ENCODE measurements around the gene PRXL2B.
"Not testable (repeated sequence)": the region's sequence is repeated elsewhere in the genome, so short reads cannot be mapped to it uniquely, and the experiment has no call there.

Gene PRXL2B

DNA sequence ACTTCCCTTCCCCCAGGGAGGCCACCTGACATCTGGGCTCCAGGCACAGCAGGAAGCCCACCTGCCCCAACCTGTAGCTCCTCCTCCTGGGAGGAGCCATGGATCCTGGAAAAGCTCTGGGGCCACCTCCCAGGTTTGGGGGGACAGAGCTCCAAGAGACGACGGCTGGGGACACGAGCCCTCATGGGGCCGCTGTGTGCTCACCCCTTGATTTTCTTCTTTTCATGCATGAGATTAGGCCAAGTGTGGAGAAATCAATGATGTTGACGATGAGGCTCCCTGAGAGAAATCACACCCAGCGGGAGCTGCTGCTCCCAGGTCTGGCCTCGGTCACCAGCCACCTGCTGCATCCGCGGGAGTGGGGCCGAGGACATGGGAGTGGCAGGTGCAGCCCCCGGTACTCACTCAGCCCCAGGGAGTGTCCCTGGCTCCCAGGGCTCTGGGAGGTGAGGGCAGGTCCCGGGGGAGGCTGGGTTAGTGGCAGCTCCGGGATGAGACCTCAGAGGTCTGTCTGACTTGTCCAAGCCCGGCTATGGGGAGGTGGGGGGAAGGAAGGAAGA lies 21.7 kb upstream of the PRXL2B start:
- Mint-ChIP-seq H3K27me3 (ENCODE audit: low read depth) (no peaks in the 10 kb centered on the region), H3K4me1 (ENCODE audit: low read depth) (peaks cover 3% of the 10 kb centered on the region), H3K27ac (peak overlapping the region; percentile 20), H3K4me3 (no peak overlapping the region), H3K9me3 (no peaks in the 10 kb centered on the region), H3K36me3 (ENCODE audit: low read depth) (peaks cover 8% of the 10 kb centered on the region)
- DNase-seq (ENCODE audit: low spot score): no peak

DNA sequence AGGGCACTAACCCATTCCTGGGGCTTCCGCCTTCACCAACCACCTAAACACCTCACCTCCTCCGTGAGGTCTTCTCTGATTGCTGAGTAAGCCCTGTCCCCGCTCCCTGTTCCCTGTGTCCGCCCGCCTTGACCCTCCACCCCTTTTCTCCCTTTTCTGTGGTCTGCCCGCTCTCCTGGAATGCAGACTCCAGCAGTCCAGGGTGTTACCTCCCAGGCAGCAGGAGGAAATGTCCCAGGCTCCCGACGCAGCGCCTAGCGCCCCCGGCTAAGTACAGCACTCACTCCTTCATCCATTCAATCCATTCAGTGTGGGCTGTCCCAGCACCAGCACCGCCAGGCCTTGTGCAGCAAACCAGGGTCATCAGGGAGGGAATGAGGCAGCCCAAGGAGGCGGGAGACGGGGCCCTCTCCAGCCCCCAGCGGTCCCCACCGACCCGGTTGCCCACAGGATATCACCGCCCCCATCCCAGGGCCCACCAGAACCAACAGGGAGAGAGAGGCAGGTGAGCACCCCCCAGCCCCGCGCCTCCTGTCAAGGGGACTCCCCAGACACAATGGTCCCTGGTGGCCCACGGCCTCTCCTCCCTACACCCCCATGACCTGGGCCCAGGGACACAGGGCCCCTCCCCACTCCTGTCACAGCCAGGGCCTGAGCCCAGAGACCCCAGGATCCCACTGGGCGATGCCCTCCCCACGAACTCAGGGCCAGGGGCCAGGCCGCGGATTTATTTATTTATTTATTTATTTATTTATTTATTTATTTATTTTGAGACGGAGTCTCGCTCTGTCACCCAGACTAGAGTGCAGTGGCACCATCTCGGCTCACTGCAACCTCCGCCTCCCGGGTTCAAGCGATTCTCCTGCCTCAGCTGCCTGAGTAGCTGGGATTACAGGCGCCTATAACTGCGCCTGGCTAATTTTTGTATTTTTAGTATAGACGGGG lies 20.2 kb upstream of the PRXL2B start:
- Mint-ChIP-seq H3K9me3 (peaks cover 5% of the 10 kb centered on the region), H3K27ac (no peak overlapping the region), H3K4me3 (no peak overlapping the region), H3K4me1 (ENCODE audit: low read depth) (peaks cover under 1% of the 10 kb centered on the region), H3K36me3 (ENCODE audit: low read depth) (peaks cover 6% of the 10 kb centered on the region), H3K27me3 (ENCODE audit: low read depth) (no peaks in the 10 kb centered on the region)
- no peak for DNase-seq (ENCODE audit: low spot score)

DNA sequence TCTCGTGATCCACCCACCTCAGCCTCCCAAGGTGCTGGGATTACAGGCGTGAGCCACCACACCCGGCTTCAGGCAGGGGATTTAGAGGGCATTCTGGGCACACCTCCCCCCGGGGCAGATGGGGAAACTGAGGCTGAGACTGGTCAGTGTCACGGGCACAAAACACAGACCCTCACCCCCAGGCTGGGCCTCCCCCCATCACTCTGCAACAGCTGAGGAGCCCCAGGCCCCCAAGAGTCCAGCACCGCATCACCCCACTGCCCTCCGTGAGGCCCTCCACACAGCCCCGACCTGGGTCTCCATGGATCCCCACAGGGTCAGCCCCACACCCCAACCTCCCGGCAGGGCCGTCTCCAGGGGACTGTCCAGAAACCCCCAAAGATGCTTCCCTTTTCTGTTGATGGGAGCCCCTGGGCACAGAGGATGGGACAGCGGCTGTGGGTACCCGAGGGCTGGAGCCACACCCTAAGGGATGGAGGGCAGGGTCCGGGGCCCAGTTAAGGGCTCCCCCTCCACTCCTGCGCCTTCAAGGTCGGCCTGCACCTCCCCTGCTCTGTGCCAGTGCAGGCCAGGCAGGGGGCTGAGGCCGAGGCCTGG lies 19.4 kb upstream of the PRXL2B start:
- DNase-seq (ENCODE audit: low spot score): no peak
- peaks cover 5% of the 10 kb centered on the region for H3K9me3 Mint-ChIP-seq

DNA sequence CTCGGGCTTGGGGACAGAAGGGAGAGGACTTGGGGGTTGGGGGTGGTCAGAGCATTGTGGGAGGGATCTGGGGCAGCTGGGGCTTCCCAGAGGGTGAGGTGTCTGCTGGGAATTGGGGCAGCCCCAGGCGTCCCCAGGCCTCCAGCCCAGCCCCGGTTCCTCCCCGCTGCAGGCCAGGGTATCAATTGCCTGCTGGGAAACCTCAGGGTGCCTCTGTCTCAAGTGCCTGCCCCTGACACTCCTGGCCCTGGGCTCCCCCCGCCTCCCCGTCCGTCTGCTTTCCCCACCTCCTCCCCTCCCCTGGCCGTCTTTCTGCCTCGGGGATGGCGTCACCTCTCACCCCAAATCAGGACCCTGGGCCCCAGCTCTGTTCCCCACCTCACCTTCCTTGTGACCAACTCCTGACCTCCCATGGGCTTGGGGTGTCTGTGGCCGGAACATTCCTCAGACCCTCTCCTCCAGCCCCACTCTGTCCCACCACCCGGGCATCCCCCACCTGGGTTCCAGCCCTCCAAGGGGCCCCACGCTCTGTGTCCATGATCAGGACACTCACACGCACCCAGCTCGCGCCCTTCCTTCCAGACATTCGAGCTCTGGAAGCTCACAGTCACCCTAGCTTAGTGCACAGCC lies 18.3 kb upstream of the PRXL2B start:
- DNase-seq (ENCODE audit: low spot score); H3K36me3 Mint-ChIP-seq (ENCODE audit: low read depth); H3K27me3 Mint-ChIP-seq (ENCODE audit: low read depth); H3K27ac Mint-ChIP-seq; H3K4me1 Mint-ChIP-seq (ENCODE audit: low read depth); H3K4me3 Mint-ChIP-seq: not testable (repeated sequence)
- H3K9me3 Mint-ChIP-seq: peaks cover 15% of the 10 kb centered on the region

More for the DNA sequence above, 19.4 kb upstream of the PRXL2B start:
- Mint-ChIP-seq H3K4me3 (no peak overlapping the region), H3K27ac (no peak overlapping the region), H3K27me3 (ENCODE audit: low read depth) (no peaks in the 10 kb centered on the region), H3K4me1 (ENCODE audit: low read depth) (no peaks in the 10 kb centered on the region), H3K36me3 (ENCODE audit: low read depth) (peaks cover 1% of the 10 kb centered on the region)

DNA sequence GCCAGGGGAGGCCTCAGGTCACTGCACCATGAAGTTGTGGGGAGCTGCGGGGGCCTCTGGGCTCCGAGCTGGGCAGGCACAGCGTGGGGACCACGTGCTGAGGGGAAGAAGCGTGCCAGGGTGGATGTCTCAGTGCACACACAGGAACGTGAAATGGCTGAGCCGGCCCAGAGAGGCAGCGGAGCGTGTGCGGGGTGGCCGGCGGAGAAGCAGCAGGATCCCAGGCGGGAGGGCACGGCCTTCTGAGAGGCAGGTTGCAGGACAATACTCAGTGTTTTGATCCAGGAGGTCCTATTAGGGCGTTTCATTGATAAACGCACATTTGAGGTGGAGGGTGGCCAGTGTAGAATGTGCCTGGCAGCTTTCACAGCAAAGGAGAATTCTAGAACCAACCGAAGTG lies 17.5 kb upstream of the PRXL2B start:
- H3K4me1 Mint-ChIP-seq (ENCODE audit: low read depth): peaks cover 4% of the 10 kb centered on the region
- DNase-seq (ENCODE audit: low spot score): no peak
- peaks cover 12% of the 10 kb centered on the region for H3K36me3 Mint-ChIP-seq (ENCODE audit: low read depth)
- no peak overlapping the region for H3K4me3 Mint-ChIP-seq
- peaks cover 22% of the 10 kb centered on the region for H3K9me3 Mint-ChIP-seq
- H3K27me3 Mint-ChIP-seq (ENCODE audit: low read depth): no peaks in the 10 kb centered on the region
- no peak overlapping the region for H3K27ac Mint-ChIP-seq

DNA sequence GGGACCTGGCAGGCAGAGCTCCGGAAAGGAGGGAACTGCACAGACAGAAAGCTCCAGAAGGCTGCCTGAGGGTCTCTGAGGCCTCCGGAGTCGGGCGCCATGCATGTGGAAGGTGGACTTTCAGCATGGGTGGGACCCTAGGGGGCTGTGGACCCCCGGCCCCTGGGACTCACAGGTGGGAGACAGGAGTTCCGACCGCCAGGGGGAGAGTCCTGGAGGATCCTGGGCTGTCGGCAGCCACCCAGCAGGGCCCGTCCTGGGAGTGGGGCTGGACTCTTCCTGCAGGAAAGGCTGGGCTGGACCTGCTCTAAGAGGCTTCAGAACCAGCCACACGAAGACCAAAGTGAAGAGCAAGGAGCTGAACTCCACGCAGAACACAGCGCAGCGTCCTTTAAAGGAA lies 16.9 kb upstream of the PRXL2B start:
- H3K4me3 Mint-ChIP-seq: not testable (repeated sequence)
- H3K9me3 Mint-ChIP-seq: peaks cover 25% of the 10 kb centered on the region

DNA sequence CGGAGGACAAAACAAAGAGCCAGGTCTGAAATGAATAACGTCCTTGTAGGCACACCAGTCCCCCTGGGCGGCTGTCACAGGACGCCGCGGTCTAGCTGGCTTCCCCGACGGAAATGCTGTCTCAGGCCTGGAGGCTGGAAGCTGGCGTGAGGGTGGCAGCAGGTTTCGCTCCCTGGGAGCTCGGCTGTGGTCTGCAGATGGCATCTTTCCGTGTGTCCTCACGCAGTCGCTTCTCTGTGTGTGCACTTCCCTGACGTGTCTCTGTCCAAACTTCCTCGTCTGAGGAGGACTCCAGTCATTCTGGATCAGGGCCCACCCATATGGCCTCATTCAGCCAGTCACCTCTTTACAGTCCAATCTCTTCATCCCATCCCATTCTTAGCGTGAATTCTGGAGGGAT lies 16.2 kb upstream of the PRXL2B start:
- Mint-ChIP-seq H3K4me3 (no peak overlapping the region), H3K4me1 (ENCODE audit: low read depth) (peaks cover 5% of the 10 kb centered on the region), H3K27ac (no peak overlapping the region), H3K9me3 (peaks cover 25% of the 10 kb centered on the region), H3K36me3 (ENCODE audit: low read depth) (peaks cover 14% of the 10 kb centered on the region), H3K27me3 (ENCODE audit: low read depth) (no peaks in the 10 kb centered on the region)
- DNase-seq (ENCODE audit: low spot score): no peak

More for the DNA sequence above, 16.9 kb upstream of the PRXL2B start:
- not testable (repeated sequence) for DNase-seq (ENCODE audit: low spot score); H3K27me3 Mint-ChIP-seq (ENCODE audit: low read depth); H3K27ac Mint-ChIP-seq; H3K4me1 Mint-ChIP-seq (ENCODE audit: low read depth)
- H3K36me3 Mint-ChIP-seq (ENCODE audit: low read depth): peaks cover 14% of the 10 kb centered on the region

DNA sequence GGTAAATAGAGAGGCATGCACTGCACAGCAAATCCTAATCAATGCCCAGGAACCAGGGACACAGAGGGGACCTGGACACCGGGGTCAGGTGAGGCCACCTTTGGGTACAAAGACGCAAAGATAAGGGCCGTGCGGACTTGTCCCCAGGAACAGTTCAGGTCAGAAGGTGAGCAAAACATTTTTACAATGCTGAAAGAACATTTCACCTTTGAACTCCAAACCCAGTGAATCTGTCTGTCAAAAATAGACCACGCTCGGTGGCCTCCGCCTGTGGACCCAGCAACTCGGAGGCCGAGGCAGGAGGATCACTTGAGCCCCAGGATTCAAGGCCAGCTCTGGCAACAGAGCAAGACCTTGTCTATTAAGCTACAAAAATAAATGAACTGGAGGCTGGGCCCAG lies 15.2 kb upstream of the PRXL2B start:
- Mint-ChIP-seq H3K4me1 (ENCODE audit: low read depth) (peaks cover 5% of the 10 kb centered on the region), H3K36me3 (ENCODE audit: low read depth) (peaks cover 14% of the 10 kb centered on the region), H3K27me3 (ENCODE audit: low read depth) (no peaks in the 10 kb centered on the region), H3K27ac (no peak overlapping the region), H3K9me3 (peaks cover 25% of the 10 kb centered on the region), H3K4me3 (no peak overlapping the region)
- no peak for DNase-seq (ENCODE audit: low spot score)

DNA sequence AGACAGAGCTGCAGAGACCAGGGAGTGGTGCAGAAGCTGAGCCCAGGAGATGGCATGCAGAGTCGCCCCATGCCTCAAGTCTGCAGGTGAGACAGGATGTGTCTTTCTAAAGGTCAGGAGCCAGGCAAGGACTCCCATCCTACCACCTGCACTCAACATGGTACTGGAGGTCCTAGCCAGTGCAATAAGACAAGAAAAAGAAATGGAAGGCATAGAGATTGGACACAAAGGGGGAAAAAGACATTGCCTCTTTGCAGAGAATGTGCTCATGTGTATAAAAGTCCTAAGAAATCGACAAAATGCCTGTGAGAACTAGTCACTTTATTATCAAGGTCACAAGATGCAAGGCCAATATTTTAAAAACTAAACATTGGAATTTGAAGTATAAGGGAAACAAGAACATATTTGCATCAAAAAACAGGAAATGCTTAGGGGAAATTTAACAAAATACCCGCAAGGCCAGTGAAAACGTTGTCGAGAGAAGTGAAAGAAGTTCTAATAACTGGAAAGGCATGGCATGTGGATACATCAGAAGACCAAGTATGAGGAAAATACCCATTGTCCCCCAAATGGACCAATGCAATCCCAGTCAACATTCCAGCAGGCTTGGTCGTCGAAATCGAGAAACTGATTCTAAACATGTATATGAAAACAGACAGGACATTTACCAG lies 13.2 kb upstream of the PRXL2B start:
- no peak overlapping the region for H3K27ac Mint-ChIP-seq
- no peak for DNase-seq (ENCODE audit: low spot score)

DNA sequence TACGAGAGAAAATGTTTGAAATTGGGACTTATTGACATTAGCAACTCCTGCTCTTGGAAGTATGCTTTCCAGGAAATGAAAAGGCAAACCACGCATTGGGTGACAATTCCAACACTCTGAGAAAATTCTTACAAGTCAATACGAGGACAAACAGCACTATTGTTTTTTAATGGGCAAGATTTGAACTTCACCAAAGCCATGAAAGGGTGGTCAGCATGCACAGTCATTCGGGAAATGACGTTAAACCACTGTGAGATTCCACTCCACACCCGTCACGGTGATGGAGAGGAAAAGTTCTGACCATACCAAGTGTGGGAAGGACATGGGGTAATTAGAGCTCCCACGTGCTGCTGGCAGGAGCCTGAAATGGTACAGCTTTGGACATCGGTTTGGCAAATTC lies 12.2 kb upstream of the PRXL2B start:
- Mint-ChIP-seq H3K4me3 (no peak overlapping the region), H3K9me3 (peaks cover 25% of the 10 kb centered on the region), H3K27me3 (ENCODE audit: low read depth) (no peaks in the 10 kb centered on the region), H3K27ac (no peak overlapping the region), H3K36me3 (ENCODE audit: low read depth) (peaks cover 17% of the 10 kb centered on the region), H3K4me1 (ENCODE audit: low read depth) (peaks cover 21% of the 10 kb centered on the region)
- no peak for DNase-seq (ENCODE audit: low spot score)

More for the DNA sequence above, 13.2 kb upstream of the PRXL2B start:
- Mint-ChIP-seq H3K9me3 (peaks cover 25% of the 10 kb centered on the region), H3K36me3 (ENCODE audit: low read depth) (peaks cover 14% of the 10 kb centered on the region), H3K27me3 (ENCODE audit: low read depth) (no peaks in the 10 kb centered on the region), H3K4me3 (no peak overlapping the region), H3K4me1 (ENCODE audit: low read depth) (peaks cover 14% of the 10 kb centered on the region)

DNA sequence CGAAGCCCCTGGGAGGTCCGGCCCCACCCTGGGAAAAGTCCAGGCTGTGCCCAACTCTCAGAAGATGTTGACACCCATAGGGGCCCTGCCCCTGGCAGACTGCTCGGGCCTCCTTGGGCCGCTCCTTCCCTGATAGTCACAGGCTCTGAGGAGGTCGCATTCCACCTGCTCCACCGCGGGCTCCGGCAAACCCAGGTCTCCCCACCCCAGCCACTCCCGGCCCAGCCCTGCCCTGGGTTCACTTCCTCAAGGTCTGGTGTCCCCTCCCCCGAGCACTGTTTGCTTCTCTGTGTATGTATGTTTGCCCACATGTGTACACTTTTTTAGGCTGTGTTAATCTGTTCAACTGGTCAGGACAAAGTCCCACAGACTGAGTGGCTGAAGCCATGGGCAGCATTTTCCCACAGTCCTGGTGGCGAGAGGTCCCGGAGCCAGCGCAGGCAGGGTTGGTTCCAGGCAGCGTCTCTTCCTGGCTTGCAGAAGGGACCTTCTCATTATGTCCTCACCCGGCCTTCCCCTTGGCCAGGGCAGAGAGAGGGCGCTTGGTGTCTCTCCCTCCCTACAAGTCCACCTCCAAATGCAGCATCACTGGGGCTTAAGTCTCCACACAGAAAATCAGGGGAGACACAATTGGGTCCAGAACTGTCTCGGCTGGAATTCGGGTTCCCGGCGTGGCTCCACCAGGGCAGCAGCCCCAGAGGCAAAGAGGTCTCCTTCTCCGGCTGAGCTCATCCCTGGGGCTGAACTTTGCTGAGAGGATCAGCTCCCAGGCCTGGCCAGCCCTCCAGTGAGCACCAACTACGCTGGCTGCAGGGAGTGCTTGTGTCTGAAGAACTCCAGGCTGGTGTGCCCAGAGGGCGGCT lies 10.5 kb upstream of the PRXL2B start:
- Mint-ChIP-seq H3K4me1 (ENCODE audit: low read depth) (peaks cover 31% of the 10 kb centered on the region), H3K27me3 (ENCODE audit: low read depth) (no peaks in the 10 kb centered on the region), H3K36me3 (ENCODE audit: low read depth) (peaks cover 16% of the 10 kb centered on the region)

DNA sequence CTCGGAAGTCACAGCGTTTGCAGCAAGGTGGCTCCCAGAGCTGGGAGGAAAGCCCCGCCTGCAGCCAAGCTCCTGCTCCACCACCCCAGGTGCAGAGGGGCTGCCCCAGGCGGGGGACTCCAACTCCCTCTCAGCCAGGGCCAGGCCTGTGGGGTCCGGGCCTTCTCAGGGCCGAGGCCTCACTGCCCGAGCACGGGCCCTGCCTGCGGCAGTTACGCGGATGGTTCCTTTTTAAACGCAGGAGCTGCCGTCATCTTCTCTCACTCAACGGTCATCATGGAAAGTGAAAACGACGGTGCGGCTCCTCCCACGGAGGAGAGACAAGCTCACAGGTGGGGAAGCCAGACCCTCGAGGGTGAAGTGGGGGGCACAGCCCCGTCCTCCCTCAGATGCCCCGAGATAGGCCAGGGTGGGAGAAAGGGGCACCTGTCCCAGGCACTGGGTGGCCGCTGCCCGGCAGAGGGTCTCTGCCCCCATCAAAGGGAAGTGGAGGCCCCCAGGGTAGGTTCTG lies 9.0 kb upstream of the PRXL2B start:
- Mint-ChIP-seq H3K27ac (peak overlapping the region; percentile 95), H3K36me3 (ENCODE audit: low read depth) (peaks cover 19% of the 10 kb centered on the region), H3K4me3 (peak overlapping the region; percentile 57), H3K9me3 (peaks cover 17% of the 10 kb centered on the region), H3K4me1 (ENCODE audit: low read depth) (peaks cover 40% of the 10 kb centered on the region)
- DNase-seq (ENCODE audit: low spot score); H3K27me3 Mint-ChIP-seq (ENCODE audit: low read depth): not testable (repeated sequence)

More for the DNA sequence above, 10.5 kb upstream of the PRXL2B start:
- H3K4me3 Mint-ChIP-seq: no peak overlapping the region
- H3K27ac Mint-ChIP-seq: peak overlapping the region; percentile 62
- DNase-seq (ENCODE audit: low spot score): no peak
- H3K9me3 Mint-ChIP-seq: peaks cover 22% of the 10 kb centered on the region

DNA sequence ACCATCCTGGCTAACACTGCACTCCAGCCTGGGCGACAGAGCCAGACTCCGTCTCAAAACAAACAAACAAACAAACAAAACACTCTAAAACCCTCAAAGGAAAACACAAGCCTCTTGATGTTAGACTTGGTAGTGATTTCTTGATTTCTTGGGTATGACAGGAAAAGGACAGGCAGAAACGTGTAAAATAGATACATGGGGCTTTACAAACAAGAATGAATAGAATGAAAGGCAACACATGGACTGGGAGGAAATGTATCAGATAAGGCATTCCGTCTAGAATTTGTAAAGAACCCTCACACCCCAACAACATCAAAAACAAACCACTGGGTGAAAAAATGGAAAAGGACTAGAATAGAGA lies 7.8 kb upstream of the PRXL2B start:
- Mint-ChIP-seq H3K9me3 (peaks cover 6% of the 10 kb centered on the region), H3K27me3 (ENCODE audit: low read depth) (no peaks in the 10 kb centered on the region), H3K4me3 (peak overlapping the region; percentile 57), H3K27ac (peak overlapping the region; percentile 95), H3K4me1 (ENCODE audit: low read depth) (peaks cover 43% of the 10 kb centered on the region), H3K36me3 (ENCODE audit: low read depth) (peaks cover 12% of the 10 kb centered on the region)
- no peak for DNase-seq (ENCODE audit: low spot score)

Measured in T-helper 2 cell treated with Interferon-gamma antibody and Interleukin-4, amounts not matched to agents 5 μg/mL and 100 μg/mL, for 36 hours (primary cell).